Neural cell (in vitro differentiated cells): ENCODE data around the gene CEP295NL. TPM values are rescaled to one million over a fixed set of nuclear protein-coding genes. Genes with fewer than 3 reads are reported as not detected.

Experiments used
- H2AFZ ChIP-seq: fragments of 200-600, 300-800 bp; sonication (generic), shearing (Covaris generic); 2 replicates; pipeline ENCODE4 v1.6.0; 2014; ENCODE audit warnings: low read depth, mild to moderate bottlenecking, antibody characterized with exemption, low read length, moderate library complexity
- H3F3A ChIP-seq: fragments of 200-600 bp; shearing (Covaris generic); 2 replicates; pipeline ENCODE4 v1.6.1; 2016; ENCODE audit warnings: mild to moderate bottlenecking, moderate library complexity, mixed read lengths, antibody characterized with exemption, low read length; ENCODE audit not compliant: insufficient read depth, poor library complexity, severe bottlenecking
- H3K27ac ChIP-seq: fragments of 200-600, 300-800 bp; sonication (generic), shearing (Covaris generic); 2 replicates; pipeline ENCODE4 v1.5.1; 2014; ENCODE audit warnings: mild to moderate bottlenecking, low read length, moderate library complexity
- H3K27me3 ChIP-seq: fragments of 300-800, 200-600 bp; sonication (generic), shearing (Covaris generic); 2 replicates; pipeline ENCODE4 v1.6.0; 2014; ENCODE audit warnings: mild to moderate bottlenecking, low read depth, low read length, moderate library complexity; ENCODE audit not compliant: insufficient read depth
- H3K36me3 ChIP-seq: fragments of 300-800, 200-600 bp; sonication (generic), shearing (Covaris generic); 2 replicates; pipeline ENCODE4 v1.5.1; 2014; ENCODE audit warnings: mild to moderate bottlenecking, antibody characterized with exemption, low read length, moderate library complexity; ENCODE audit not compliant: insufficient read depth
- H3K4me2 ChIP-seq: fragments of 300-800, 200-600 bp; sonication (generic), shearing (Covaris generic); 2 replicates; pipeline ENCODE4 v1.6.0; 2014; ENCODE audit warnings: mild to moderate bottlenecking, low read length
- H3K4me3 ChIP-seq: fragments of 300-800, 200-600 bp; sonication (generic), shearing (Covaris generic); 2 replicates; pipeline ENCODE4 v1.5.1; 2014; ENCODE audit warnings: mild to moderate bottlenecking, low read length, moderate library complexity
- H3K79me2 ChIP-seq: fragments of 200-600 bp; shearing (Covaris generic); replicated peaks from 2 replicates; pipeline ENCODE4 v1.6.0; 2014; ENCODE audit warnings: mild to moderate bottlenecking, low read length, moderate library complexity; ENCODE audit not compliant: insufficient read depth
- H3K9ac ChIP-seq: fragments of 300-800, 200-600 bp; sonication (generic), shearing (Covaris generic); 2 replicates; pipeline ENCODE4 v1.6.1; 2016; ENCODE audit warnings: mild to moderate bottlenecking, low read length, mixed read lengths
- H3K9me2 ChIP-seq: fragments of 200-600 bp; shearing (Covaris generic); 2 replicates; pipeline ENCODE4 v1.6.1; 2016; ENCODE audit warnings: mild to moderate bottlenecking, low read length, mixed read lengths; ENCODE audit not compliant: insufficient read depth
- H3K9me3 ChIP-seq: fragments of 200-600, 300-800 bp; sonication (generic), shearing (Covaris generic); 2 replicates; pipeline ENCODE4 v1.6.1; 2016; ENCODE audit warnings: mild to moderate bottlenecking, mixed run types, low read length, moderate library complexity, mixed read lengths
- H4K20me1 ChIP-seq: fragments of 200-600 bp; shearing (Covaris generic); 2 replicates; pipeline ENCODE4 v1.6.1; 2016; ENCODE audit warnings: mild to moderate bottlenecking, mixed run types; ENCODE audit not compliant: insufficient read depth
- CTCF ChIP-seq: fragments of 450-650 bp; IDR thresholded peaks from 2 replicates; pipeline ENCODE4 v1.5.1; 2014; ENCODE audit warnings: antibody characterized with exemption, mild to moderate bottlenecking, moderate library complexity; ENCODE audit not compliant: poor library complexity, severe bottlenecking
- EP300 ChIP-seq: fragments of 450-650 bp; conservative IDR thresholded peaks from 2 replicates; pipeline ENCODE4 v1.6.1; 2014; ENCODE audit warnings: antibody characterized with exemption, mild to moderate bottlenecking, moderate library complexity; ENCODE audit not compliant: poor library complexity, severe bottlenecking
- EZH2 ChIP-seq: fragments of 200-600, 300-800 bp; shearing (Covaris generic), sonication (generic); IDR thresholded peaks from 2 replicates; pipeline ENCODE4 v1.6.1; 2014; ENCODE audit warnings: antibody characterized with exemption, low read length, borderline replicate concordance, mild to moderate bottlenecking; ENCODE audit not compliant: insufficient read depth, poor library complexity, severe bottlenecking
- MXI1 ChIP-seq: fragments of 450-650 bp; conservative IDR thresholded peaks from 2 replicates; pipeline ENCODE4 v1.6.1; 2014; ENCODE audit warnings: antibody characterized with exemption, mild to moderate bottlenecking; ENCODE audit not compliant: poor library complexity, severe bottlenecking
- POLR2AphosphoS5 ChIP-seq: IDR thresholded peaks from 2 replicates; pipeline ENCODE4 v1.6.1; 2012
- RAD21 ChIP-seq: fragments of 450-650 bp; conservative IDR thresholded peaks from 2 replicates; pipeline ENCODE4 v1.6.1; 2014; ENCODE audit warnings: antibody characterized with exemption, mild to moderate bottlenecking, moderate library complexity
- REST ChIP-seq: IDR thresholded peaks from 2 replicates; pipeline ENCODE4 v1.6.1; 2012; ENCODE audit warnings: borderline replicate concordance
- SMC3 ChIP-seq: fragments of 450-650 bp; conservative IDR thresholded peaks from 2 replicates; pipeline ENCODE4 v1.6.1; 2014; ENCODE audit warnings: antibody characterized with exemption, mild to moderate bottlenecking, moderate library complexity; ENCODE audit not compliant: poor library complexity
- TAF1 ChIP-seq: IDR thresholded peaks from 2 replicates; pipeline ENCODE4 v1.6.1; 2012; ENCODE audit warnings: low read depth
- polyA plus RNA-seq: library from polyadenylated mRNA; depleted of rRNA; stranded (reverse); fragments of >200 nt; gene quantifications from 2 replicates; pipeline ENCODE4 v1.2.3, GENCODE V29; 2014

Gene CEP295NL
- polyA plus RNA-seq, 1 donor from 2014 or later = not detected

GRCh38 chr17:78898947-78899346 lies 4.1 kb downstream of the CEP295NL start:
- Histone ChIP-seq H3K4me2 (no peak overlapping the region), H3K9me3 (no peaks in the 10 kb centered on the region), H4K20me1 (no peaks in the 10 kb centered on the region), H3K27me3 (no peaks in the 10 kb centered on the region), H3K9ac (peak overlapping the region; percentile 39), H3K9me2 (no peaks in the 10 kb centered on the region), H3K4me3 (no peak overlapping the region), H3K27ac (peak overlapping the region; percentile 36), H2AFZ (no peak overlapping the region), H3K79me2 (peaks cover 36% of the 10 kb centered on the region), H3K36me3 (no peaks in the 10 kb centered on the region), H3F3A (no peaks in the 10 kb centered on the region)
- TF ChIP-seq CTCF (no peak), RAD21 (no peak), EP300 (no peak), MXI1 (no peak), REST (no peak), POLR2AphosphoS5 (no peak), TAF1 (no peak)

GRCh38 chr17:78898075-78898836 lies 4.7 kb downstream of the CEP295NL start:
- no peak overlapping the region for H2AFZ ChIP-seq
- H4K20me1 ChIP-seq = no peaks in the 10 kb centered on the region
- H3K4me3 ChIP-seq = no peak overlapping the region
- no peaks in the 10 kb centered on the region for H3K36me3 ChIP-seq
- H3K9me2 ChIP-seq = no peaks in the 10 kb centered on the region
- H3F3A ChIP-seq = no peaks in the 10 kb centered on the region
- no peaks in the 10 kb centered on the region for H3K27me3 ChIP-seq
- H3K27ac ChIP-seq = no peak overlapping the region
- peaks cover 37% of the 10 kb centered on the region for H3K79me2 ChIP-seq
- no peaks in the 10 kb centered on the region for H3K9me3 ChIP-seq
- TF ChIP-seq SMC3 (no peak), TAF1 (no peak), MXI1 (no peak), EP300 (no peak), EZH2 (no peak), RAD21 (no peak), CTCF (no peak), POLR2AphosphoS5 (no peak), REST (no peak)
- H3K4me2 ChIP-seq = no peak overlapping the region
- H3K9ac ChIP-seq = no peak overlapping the region
